ENCODE results near the gene ZBTB20.

DNA sequence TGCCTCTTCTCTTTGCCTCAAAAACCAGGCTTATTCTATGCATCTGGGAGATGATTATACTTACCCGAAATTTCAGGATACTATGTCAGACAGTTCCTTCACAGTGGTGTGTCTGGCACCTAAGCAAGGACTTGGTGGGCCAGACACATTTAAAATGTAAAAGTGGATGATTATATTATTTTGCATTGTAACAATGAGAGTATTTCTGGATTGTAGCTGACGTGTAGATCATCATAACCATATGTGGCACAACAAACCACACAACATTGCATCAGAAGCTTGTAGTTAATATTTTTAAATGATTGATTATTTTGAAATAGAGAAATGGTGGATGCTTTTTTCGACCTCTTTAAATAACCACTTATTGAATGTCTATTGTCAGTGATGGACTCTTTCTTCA, 744.2 kb downstream of the ZBTB20 start:
- TF ChIP-seq TEAD4 (IDR thresholded peaks at IDR 0.05; ENCODE audit: borderline replicate concordance, insufficient read depth) = no peak
- TF ChIP-seq, protein P1, sequence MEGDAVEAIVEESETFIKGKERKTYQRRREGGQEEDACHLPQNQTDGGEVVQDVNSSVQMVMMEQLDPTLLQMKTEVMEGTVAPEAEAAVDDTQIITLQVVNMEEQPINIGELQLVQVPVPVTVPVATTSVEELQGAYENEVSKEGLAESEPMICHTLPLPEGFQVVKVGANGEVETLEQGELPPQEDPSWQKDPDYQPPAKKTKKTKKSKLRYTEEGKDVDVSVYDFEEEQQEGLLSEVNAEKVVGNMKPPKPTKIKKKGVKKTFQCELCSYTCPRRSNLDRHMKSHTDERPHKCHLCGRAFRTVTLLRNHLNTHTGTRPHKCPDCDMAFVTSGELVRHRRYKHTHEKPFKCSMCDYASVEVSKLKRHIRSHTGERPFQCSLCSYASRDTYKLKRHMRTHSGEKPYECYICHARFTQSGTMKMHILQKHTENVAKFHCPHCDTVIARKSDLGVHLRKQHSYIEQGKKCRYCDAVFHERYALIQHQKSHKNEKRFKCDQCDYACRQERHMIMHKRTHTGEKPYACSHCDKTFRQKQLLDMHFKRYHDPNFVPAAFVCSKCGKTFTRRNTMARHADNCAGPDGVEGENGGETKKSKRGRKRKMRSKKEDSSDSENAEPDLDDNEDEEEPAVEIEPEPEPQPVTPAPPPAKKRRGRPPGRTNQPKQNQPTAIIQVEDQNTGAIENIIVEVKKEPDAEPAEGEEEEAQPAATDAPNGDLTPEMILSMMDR (IDR thresholded peaks at IDR 0.05) = no peak
- TF ChIP-seq CHD2 (IDR thresholded peaks at IDR 0.05; ENCODE audit: low read length, partially characterized antibody) = no peak

Data from SK-N-SH (cell line).